Fibroblast of mammary gland (primary cell): ENCODE measurements around the gene DET1.
"Not testable (repeated sequence)": the region's sequence is repeated elsewhere in the genome, so short reads cannot be mapped to it uniquely, and the experiment has no call there.

Experiments used
- DNase-seq: peaks from one replicate; pipeline ENCODE4 v3.0.0-alpha.2; 2010; ENCODE audit warnings: low read depth
- H3K4me3 ChIP-seq: 2 replicates; pipeline ENCODE4 v1.5.1; 2011; ENCODE audit warnings: low read depth, mild to moderate bottlenecking, low read length, moderate library complexity; ENCODE audit not compliant: control insufficient read depth
- CTCF ChIP-seq: conservative IDR thresholded peaks from 2 replicates; pipeline ENCODE4 v1.5.1; 2011; ENCODE audit warnings: low read depth, low read length, inconsistent platforms; ENCODE audit not compliant: control insufficient read depth, insufficient read depth

Gene DET1

DNA sequence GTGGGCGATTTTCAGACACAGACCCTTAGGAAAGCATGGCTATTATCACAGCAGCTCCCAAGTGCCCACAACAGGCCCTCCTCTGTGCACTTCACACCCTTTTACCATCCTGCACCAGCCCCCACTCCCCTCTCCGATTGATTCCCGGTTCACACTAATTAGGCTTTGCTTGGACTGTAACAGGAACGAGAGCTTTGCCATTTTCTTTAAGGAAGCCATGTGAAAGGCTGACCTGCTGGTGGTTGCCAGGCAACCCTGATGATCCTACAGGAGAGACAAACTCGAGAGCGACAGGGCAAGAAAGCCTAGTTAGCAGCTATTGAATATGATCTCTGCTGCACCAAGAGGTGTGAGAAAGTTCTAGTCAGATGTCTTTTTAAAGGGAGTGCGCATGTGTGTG is 28.2 kb upstream of the DET1 start:
- H3K4me3 ChIP-seq: no peak overlapping the region
- no peak for DNase-seq
- no peak for TF ChIP-seq CTCF

- TF ChIP-seq CTCF: no peak
- no peak overlapping the region for H3K4me3 ChIP-seq
- DNase-seq: no peak
Measured at GRCh38 chr15:88574077-88574476, 27.6 kb upstream of the DET1 start.

- no peak for DNase-seq
- no peak for TF ChIP-seq CTCF
- H3K4me3 ChIP-seq: no peak overlapping the region
Measured at GRCh38 chr15:88571852-88572259, 25.4 kb upstream of the DET1 start.

GRCh38 chr15:88571153-88571851 is 24.8 kb upstream of the DET1 start:
- DNase-seq: no peak
- TF ChIP-seq CTCF: no peak
- H3K4me3 ChIP-seq: no peak overlapping the region

DNA sequence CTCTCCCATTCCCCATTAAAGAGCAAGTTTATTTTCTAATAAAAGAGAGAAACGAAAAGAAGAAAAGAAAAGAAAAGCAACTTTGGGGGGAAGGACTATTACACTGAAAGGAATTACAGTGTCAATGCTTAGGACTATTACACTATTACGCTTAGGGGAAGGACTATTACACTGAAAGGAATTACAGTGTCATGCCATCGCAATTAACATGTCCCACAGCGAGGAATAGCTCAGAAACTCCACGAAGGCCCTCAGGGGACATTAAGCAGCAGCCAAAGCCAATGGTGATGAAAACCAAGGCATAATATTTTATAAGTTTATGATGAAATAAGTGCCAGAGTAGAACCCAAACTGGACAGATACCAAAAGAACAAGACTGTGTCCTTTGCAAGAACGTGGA is 22.1 kb upstream of the DET1 start:
- no peak for TF ChIP-seq CTCF
- no peak overlapping the region for H3K4me3 ChIP-seq
- peak; percentile 4 for DNase-seq

GRCh38 chr15:88564741-88565140 is 18.3 kb upstream of the DET1 start:
- TF ChIP-seq CTCF: no peak
- DNase-seq: no peak
- no peak overlapping the region for H3K4me3 ChIP-seq

DNA sequence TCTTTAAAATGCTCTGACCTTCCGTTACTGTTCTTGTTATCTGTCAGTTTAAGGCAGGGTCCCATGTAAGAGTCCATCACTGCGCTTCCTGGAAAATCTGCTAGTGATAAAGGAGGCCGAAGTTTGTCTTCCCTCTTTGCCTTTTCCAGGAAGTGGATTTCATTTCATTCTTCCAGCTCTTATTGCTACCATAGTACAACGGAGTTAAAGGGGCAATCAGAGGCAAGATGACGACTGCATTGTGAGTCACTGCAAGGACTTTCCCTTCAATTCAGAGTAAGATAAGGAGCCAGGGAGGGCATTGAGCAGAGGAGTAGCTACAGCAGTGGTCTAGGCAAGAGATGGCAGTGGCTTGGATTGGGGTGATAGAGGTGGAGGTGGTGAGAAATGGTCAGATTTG is 17.2 kb upstream of the DET1 start:
- no peak for TF ChIP-seq CTCF
- no peak for DNase-seq
- H3K4me3 ChIP-seq: no peak overlapping the region

GRCh38 chr15:88559565-88559964 is 13.1 kb upstream of the DET1 start:
- not testable (repeated sequence) for DNase-seq, H3K4me3 ChIP-seq

- not testable (repeated sequence) for DNase-seq, H3K4me3 ChIP-seq
Measured at GRCh38 chr15:88558026-88558425, 11.5 kb upstream of the DET1 start.

DNA sequence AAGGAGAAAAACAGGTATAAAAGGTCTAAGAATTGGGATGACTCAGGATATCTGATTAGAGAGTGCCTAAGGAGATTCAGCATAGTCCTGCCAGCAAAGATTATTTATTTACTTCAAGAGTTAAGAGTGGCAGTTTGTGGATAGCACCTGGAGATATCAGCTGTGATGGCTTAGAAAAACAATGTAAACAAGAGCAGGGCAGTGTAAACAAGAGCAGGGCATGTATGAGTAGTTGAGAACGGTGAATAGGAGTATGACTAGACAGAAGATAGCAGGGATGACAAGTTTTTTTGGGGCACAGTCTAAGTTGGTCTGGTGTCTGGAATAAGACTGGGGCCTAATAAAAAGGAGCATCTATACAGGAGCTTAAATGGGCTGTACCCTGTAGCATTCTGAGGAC is 1.5 kb upstream of the DET1 start:
- not testable (repeated sequence) for DNase-seq, H3K4me3 ChIP-seq
